Left renal pelvis (tissue), 4 donors: ENCODE measurements around the gene RUFY3. TPM values are rescaled to one million over a fixed set of nuclear protein-coding genes. Genes with fewer than 3 reads are reported as not detected.
"Not testable (repeated sequence)": the region's sequence is repeated elsewhere in the genome, so short reads cannot be mapped to it uniquely, and the experiment has no call there.

Experiments used
- DNase-seq, 4 donors: peaks; one replicate each; pipeline ENCODE4 v3.0.0-alpha.2; 2013; ENCODE audit warnings: low read depth in 4 of 4, low spot score in 3 of 4
- polyA plus RNA-seq, 4 donors: library from polyadenylated mRNA; unstranded; fragments of 120-200 nt; gene quantifications; one replicate each; pipeline ENCODE4 v1.2.1, GENCODE V29; 2013; ENCODE audit not compliant: insufficient read length in 4 of 4

The RUFY3 gene
- polyA plus RNA-seq, 4 donors: 71.1 to 180 (median 99.9) TPM

DNA sequence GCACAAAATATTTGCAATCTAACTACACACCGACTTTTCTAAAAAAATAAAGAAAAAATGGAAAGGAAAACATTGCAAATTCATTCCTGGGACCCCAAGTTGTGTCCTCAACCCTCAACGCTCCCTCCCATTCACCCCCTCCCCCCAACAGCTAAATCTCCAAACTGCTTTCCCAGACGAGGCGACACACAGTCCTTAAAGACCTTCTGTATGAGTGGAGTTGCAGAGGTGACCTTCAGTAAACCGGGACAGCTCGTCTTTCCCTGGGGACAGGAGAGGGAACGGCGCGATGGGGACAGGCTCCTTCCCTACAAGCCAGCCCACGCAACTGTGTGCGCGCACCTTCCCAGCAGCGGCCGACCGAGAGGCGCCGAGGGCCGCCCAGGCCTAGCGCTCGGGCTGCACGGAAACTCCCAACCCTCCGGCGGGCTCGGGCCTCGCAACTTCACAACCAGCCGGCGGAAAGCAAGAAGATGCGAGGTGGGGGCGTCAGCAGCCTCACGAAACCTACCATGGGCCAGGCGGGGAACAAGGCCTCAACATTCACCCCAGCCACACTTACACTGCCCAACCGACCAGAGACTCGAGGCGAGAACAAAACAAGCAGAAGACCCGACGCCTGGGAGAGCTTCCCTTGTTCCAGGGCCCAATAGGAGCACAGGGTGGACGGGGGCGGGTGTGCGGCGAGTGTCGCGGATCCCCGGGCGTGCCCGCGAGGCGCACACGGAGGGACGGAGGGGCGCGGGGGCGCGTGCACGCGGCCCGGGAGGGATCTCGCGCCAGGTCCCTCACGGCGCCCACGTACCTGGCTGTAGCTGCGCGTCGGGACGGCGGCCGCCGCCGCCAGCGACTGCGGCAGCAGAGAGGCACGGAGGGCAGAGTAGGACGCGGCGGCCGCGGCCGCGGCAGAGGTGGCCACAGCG is 117.2 kb downstream of the RUFY3 start:
- peak; percentile 54 to 60 (median 56) for DNase-seq

DNA sequence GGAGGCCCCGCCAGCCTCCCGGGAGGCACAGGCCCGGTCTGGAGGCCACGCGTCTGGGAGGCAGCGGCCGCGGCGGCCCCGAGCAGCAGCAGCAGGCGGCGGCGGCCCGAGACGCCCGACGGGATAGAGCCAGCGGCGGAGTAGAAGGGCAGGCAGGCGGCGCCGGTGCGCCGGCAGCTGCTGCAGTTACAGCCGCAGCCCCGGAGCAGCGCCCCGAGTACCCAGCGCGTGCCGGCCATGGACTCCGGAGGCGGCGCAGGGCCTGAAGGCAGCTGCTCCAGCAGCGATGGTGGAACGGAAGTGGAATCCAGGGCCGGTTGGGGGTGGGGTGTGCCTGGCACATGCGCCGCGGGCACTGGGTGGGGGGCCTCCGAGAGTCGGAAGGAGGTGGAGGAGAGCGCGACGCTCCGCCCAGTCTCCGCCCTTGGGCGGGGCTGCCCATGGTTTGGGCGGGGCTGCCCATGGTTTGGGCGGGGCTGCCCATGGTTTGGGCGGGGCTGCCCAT is 117.9 kb downstream of the RUFY3 start, which contains the start of gene GRSF1:
GRSF1 (minus strand) TSS at position 302 of the 505 bp plus-strand sequence; CDS start at position 239, 63 bp downstream.
- peak; percentile 75 to 80 (median 77) for DNase-seq

DNA sequence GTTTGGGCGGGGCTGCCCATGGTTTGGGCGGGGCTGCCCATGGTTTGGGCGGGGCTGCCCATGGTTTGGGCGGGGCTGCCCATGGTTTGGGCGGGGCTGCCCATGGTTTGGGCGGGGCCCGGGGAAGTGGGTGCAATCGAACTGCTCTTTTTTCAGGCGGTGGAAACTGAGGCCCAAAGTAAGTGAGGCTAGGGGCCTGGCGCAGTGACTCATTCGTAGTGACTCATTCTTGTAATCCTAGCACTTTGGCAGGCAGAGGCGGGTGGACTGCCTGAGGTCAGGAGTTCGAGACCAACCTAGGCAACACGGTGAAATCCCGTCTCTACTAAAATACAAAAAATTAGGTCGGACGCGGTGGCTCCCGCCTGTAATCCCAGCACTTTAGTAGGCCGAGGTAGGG is 118.4 kb downstream of the RUFY3 start:
- DNase-seq: not testable (repeated sequence)

- DNase-seq: not testable (repeated sequence)
These were observed 118.9 kb downstream of the RUFY3 start for GRCh38 chr4:70840631-70841030.

GRCh38 chr4:70841211-70841610 is 119.4 kb downstream of the RUFY3 start:
- no peak for DNase-seq

DNA sequence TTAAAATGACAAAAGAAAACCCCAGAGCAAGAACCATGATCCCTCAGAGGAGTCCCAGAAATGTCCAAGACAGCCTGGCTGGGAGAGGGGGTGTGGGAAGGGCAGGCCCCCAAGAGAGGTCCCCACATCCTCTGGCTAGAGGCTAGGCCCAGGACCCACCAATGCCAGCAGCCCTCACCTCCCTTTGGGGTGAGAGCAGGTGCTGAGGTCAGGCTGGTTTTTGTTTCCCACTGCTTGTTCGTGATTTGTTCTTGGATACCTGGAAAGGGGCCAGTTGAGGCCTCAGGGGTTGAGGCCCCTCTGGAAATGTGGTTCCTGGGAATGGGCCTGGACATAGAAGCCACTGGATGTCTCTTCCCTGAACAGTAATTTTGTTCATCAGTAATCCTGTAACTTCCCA is 120.2 kb downstream of the RUFY3 start:
- DNase-seq: no peak

- DNase-seq: no peak
These were observed 121.1 kb downstream of the RUFY3 start for GRCh38 chr4:70842761-70843435.

GRCh38 chr4:70844180-70844579 is 122.4 kb downstream of the RUFY3 start:
- DNase-seq: no peak

DNA sequence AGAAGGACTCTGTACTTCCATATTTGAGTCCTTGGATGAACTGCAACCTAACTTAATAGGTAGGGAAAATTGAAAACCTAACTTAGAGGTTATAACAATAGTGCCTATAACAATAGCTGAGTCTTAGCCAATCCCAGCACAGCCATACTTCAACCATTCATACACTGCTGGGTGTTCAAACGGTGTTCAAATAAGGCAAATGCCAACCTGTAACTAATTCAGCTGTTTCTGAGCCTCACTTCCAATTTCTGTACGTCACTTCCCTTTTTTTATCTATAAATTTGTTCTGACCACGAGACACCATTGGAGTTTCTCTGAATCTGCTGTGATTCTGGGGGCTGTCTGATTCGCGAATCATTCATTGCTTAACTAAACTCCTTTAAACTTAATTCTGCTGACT is 127.5 kb downstream of the RUFY3 start:
- no peak for DNase-seq

GRCh38 chr4:70855464-70855863 is 133.7 kb downstream of the RUFY3 start:
- DNase-seq: no peak

Other genes with a start within 250 kb of the RUFY3 start
- under 1 TPM in 2 of 4 donors, not detected in 2; 0.20 to 0.24 TPM for gene MUC7, start 249.8 kb upstream of the RUFY3 start, polyA plus RNA-seq
- not detected for gene AMTN, start 203.4 kb upstream of the RUFY3 start, polyA plus RNA-seq
- 1 to 10 TPM in 2 of 4 donors, under 1 TPM in 2; 0.20 to 1.5 (median 1.2) TPM for gene AMBN, start 129.7 kb upstream of the RUFY3 start, polyA plus RNA-seq
- gene ENAM, start 93.2 kb upstream of the RUFY3 start, polyA plus RNA-seq: 1 to 10 TPM; 1.2 to 6.0 (median 4.9) TPM
- gene JCHAIN, start 55.5 kb upstream of the RUFY3 start, polyA plus RNA-seq: 1 to 10 TPM in 2 of 4 donors, under 1 TPM in 2; 0.45 to 1.5 (median 1.1) TPM
- 10 to 100 TPM; 27.9 to 48.7 (median 44.3) TPM for gene UTP3, start 33.4 kb upstream of the RUFY3 start, polyA plus RNA-seq
- gene GRSF1, start 117.9 kb downstream of the RUFY3 start, polyA plus RNA-seq: 100 to 1,000 TPM in 3 of 4 donors, 10 to 100 TPM in 1; 92.0 to 140 (median 127) TPM
- 10 to 100 TPM; 22.4 to 49.7 (median 48.2) TPM for gene MOB1B, start 180.4 kb downstream of the RUFY3 start, polyA plus RNA-seq